Measurements from ENCODE around the gene PACSIN2. TPM values are rescaled to one million over a fixed set of nuclear protein-coding genes. Genes with fewer than 3 reads are reported as not detected.
"Not testable (repeated sequence)": the region's sequence is repeated elsewhere in the genome, so short reads cannot be mapped to it uniquely, and the experiment has no call there.

The PACSIN2 gene
- total RNA-seq, 1 donor from 2014 or later, result 33.4 TPM

DNA sequence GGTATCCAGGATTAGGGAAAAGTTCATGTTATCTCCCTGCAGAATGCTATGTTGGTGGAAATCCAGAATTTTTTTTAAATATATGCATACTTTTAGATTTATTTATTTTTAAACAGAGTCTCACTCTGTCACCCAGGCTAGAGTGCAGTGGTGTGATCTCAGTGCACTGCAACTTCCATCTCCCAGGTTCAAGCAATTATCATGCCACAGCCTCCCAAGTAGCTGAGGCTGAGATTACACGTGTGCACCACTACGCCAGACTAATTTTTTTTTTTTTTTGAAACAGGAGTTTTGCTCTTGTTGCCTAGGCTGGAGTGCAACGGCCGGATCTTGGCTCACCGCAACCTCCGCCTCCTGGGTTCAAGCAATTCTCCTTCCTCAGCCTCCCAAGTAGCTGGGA lies 2.6 kb downstream of the PACSIN2 start:
- intact Hi-C loops (cut with micrococcal nuclease), result loop anchor here (10.0 kb wide), 1 partner anchor 158 kb away; the partner anchor contains the start of gene ARFGAP3

DNA sequence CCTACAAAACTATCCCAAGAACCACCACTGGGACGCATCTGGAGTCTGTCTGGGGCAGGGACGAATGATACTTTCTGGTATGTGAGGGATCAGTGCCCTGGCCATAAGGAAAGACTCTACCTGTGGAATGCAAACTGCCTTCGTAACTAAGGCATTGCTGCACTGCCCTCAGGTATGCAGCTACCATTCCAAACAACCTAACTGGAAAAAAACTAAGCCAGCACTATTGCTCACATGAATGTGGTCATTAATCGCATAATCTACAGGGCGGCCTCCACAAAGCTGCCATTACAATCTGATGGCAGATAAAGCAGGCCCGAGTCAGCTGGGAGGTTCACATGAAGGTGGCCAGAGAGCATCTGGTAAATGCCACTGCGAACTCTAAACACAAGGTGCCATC lies 3.9 kb downstream of the PACSIN2 start:
- intact Hi-C loops (cut with micrococcal nuclease), result loop anchor here (10.0 kb wide), 1 partner anchor 156 kb away; the partner anchor contains the start of gene ARFGAP3

DNA sequence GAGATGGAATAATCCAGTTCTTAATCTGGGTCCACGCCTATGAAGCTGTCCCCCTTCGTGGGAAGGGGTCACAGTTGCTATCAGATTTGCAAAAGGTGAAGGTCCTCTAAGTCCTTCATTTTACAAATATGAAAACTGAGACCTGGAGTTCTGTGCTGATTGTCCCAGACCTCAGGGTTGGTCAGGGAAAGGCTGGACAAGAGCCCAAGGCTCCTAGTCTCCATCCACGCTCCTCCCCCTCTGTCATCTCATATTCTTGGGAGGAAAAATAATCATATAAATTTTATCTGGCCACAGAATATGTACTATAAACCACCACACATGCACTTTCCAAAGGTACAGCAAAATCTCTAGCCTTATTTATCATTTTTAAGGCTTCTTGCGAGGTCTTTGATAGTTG lies 5.5 kb downstream of the PACSIN2 start:
- intact Hi-C loops (cut with micrococcal nuclease), result no loop called here

DNA sequence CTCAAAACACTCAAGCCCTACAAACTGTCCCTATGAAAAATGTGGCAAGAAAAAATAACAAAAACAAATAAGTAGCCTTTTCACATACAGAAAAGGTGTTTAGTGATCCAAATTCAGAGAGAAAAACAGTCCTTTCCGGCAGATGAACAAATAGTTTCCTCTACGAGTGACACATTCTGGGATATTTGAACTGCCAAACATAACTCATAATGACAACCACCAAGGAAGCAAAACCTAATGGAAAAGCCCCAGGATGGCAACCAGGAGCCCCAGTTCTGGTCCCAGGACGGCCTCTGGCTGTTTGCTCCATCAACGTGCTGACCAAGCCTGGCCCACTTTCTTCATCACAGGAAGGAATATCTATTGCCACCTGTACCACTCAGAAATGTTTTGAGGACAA lies 6.0 kb downstream of the PACSIN2 start:
- intact Hi-C loops (cut with micrococcal nuclease), result no loop called here

DNA sequence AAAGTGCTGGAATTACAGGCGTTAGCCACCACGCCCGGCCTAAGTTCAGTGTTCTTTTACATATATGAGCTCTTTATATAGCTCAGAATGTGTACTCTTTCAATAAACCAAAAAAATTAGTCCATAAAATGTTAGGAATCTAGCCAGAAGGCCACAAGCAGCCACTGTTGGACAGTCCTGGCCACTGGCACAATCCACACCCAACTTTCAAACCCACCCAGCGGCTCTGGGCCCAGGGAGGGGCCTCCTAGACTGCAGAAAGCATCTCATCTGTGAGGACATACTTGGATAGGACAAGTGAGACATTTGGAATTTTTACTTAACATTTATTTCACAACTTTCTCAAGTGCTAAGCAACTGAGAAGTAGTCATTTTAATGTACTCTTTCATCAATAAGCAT lies 6.4 kb downstream of the PACSIN2 start:
- intact Hi-C loops (cut with micrococcal nuclease), result no loop called here

DNA sequence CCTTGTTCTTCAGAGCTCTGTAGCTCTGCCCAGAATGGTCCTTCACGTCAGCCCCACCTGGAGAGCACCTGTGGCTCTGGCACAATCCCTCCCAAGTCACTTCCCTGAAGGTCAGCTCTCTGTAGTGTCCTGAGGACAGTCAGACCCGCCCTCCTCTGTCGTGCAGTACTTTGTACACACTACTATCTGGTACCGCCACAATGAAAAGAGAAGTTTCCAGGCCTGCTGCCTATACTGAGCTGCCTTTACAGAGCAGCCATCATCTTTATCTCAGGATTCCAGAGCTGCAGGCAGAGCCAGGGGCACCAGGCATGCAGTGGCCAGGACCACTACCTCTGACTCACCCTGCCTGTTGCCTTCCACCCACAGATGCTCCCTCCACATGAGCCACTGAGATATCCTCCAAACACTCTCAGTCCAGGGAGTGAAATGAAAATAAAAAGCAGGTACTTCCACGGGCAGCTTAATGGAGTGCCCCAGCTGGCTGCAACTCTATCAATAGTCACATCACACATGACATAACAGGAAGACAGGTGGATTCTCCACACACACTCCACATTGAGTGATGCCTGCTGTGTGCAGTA lies 7.3 kb downstream of the PACSIN2 start:
- intact Hi-C loops (cut with micrococcal nuclease), result no loop called here

GRCh38 chr22:43006753-43007152 lies 8.2 kb downstream of the PACSIN2 start:
- intact Hi-C loops (cut with micrococcal nuclease), result no loop called here

GRCh38 chr22:43006016-43006505 lies 8.9 kb downstream of the PACSIN2 start:
- intact Hi-C loops (cut with micrococcal nuclease), result no loop called here

- intact Hi-C loops (cut with micrococcal nuclease), result no loop called here
Observed at GRCh38 chr22:43005106-43005505, 9.8 kb downstream of the PACSIN2 start.

DNA sequence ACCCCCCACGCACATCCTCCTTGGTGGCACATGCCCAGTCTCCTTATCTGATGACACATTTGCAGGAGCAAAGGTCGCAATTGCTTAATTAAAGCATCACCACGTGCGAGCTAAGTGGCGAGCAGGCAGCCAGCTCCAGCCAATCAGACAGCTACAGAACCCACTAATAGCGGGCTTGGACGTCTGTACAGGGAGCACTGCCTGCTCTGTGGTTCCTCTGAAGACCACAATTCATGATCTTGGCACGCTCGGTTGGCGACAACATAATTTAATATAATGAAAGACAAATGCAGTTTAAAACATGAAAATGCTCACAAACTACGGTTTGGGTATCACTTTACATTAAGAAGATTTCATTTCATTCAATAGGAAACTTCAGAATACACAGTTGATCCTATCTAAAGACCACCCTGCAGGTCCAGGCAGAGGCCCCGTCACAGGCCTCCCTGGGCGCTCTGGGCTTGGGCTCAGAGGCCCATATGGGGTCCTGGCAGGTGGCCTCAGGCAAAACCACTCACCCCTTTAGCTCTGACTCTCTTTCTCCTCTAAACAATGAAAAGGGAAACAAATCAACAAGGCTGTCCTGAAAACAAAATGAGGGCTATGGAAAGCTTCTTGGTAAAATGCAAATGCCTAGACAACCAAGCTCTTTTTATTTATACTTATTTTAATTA lies 10.4 kb downstream of the PACSIN2 start:
- intact Hi-C loops (cut with micrococcal nuclease), result no loop called here

- intact Hi-C loops (cut with micrococcal nuclease), result no loop called here
Observed at GRCh38 chr22:43002202-43002586, 12.8 kb downstream of the PACSIN2 start.

GRCh38 chr22:43001271-43002201 lies 13.4 kb downstream of the PACSIN2 start:
- intact Hi-C loops (cut with micrococcal nuclease), result no loop called here

DNA sequence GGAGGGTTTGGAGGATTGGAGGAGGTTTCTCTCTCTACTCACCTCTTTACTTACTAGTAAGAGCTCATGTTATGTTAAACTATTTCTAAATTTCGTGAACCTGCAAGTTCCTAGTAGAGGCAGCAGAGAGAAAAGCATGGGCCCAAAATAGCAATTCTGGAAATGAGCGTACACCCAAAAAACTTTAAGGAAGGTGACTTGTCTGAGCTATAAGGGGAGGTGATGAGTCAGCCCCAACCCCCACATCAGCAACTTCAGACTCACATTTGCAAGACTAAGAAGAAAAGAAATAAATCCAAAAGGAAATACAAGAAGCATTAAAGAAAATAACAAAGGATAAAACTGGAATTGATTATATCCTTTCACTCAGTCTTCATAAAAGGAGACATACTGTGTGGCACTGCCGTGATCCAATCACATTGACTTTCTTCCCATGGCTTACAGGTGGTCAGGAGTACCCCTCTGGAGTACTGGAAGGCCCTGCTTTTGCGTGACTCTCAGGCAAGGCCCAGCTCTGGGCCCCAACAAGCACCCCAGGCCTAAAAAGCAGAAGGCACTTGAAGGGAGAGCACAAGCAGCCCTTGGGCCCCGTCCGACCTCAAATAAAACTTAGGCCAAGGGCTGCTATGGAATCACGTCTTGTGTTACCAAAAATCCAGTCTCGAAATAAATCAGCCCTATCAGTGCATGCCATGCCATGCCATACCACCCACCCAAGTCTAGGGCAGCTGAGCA lies 14.3 kb downstream of the PACSIN2 start:
- intact Hi-C loops (cut with micrococcal nuclease), result no loop called here

- intact Hi-C loops (cut with micrococcal nuclease), result no loop called here
Observed at GRCh38 chr22:42997582-42998090, 17.3 kb downstream of the PACSIN2 start.

DNA sequence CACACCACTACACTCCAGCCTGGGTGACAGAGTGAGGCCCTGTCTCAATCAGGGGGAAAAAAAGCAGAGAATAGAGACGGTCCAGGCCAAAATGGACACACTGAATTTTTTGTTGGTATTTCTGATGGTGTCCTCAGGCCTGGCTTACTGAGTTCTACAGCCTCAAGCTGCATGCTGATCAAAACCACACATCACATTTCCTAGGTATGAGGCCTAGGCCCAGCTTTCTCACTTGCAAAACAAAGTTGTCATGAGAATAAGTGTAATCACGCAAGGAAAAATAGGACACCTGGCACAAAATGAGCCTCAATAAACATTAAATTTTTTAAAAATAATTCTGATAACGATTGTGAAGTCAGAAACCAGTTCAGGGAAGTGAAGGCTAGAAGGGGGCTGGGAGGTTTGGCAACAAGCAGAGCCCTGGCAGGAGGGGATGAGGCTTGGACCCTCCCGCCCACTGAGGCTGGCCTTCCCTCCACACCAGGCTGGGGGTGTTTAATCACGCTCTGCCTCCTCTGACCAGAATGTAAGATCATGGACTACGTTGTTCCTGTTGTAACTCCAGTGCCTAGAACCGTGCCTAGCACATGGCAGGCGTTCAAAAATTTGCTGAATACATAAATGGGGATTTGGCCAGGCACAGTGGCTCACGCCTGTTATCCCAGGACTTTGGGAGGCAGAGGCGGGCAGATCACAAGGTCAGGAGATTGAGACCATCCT lies 18.1 kb downstream of the PACSIN2 start:
- intact Hi-C loops (cut with micrococcal nuclease), result no loop called here

DNA sequence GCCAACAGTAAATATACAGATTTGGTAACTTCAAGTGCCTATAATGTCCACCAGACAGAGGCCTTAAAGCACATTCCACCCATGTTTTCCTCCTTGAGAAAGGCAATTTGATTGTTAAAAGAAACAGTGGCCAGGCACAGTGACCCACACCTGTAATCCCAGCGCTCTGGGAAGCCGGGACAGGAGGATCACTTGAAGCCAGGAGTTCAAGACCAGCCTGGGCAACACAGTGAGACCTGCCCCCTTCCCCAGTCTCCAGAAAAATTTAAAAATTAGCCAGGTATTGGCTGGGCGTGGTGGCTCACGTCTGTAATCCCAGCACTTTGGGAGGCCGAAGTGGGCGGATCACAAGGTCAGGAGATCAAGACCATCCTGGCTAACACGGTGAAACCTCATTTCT lies 19.3 kb downstream of the PACSIN2 start:
- intact Hi-C loops (cut with micrococcal nuclease), result not testable (repeated sequence)

DNA sequence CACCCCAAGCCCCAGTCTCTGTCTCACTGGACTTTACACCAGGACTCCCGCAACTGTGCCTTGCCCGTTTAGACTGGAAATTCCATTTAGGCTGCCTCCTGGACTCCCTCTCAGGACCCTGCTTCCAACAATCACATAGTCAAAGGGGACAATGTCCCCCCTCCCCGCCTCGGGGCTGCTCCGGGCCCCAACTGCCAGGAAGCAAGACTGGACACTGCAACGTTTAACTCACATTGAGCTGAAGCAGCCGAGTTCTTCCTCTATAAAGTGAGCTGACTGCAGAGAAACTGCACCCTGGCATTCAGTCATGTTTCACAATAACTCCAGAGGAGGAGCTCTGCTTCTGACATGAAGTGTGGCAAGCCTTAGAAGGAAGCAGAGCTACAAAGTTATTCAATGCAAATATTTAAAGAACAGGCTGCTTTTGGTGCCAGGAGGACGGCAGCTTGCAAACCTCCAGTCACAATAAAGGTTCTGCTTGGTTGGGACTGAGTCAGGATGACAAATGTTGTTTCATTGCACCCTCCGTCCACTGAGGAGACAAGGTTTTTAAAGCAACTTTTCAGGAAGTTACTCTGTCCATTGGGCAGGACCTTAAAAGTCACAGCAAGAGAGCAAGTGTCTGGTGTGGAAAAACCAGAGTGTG lies 19.9 kb downstream of the PACSIN2 start:
- intact Hi-C loops (cut with micrococcal nuclease), result no loop called here

DNA sequence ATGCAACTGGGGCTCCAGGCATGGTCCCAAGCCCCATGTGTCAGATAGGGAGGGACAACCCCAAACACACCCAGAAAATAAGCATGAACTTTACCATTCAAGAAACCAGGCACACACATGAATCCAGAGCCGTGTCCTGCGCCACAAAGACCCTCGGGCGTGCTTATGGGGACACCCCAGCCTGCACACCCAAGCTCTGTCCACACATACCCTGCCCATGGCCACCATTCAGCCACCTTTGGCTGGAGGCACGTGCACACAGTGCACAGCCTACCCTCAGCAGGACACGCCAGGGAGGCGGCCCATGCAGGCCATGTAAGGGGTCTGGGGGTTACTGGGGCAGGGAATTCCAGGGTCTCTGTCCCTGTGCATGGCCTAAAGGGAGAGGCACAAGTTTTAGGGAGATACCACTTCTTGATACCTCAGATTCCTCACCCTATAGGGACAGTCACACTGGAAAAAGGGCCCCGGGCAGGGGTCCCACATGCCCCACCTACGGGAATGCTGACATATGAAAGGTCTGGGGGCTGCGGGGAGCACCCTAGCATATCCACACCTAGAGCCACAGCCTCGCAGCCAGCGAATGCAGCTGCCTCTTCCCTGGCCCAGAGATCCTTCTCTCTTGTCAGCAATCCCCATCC lies 20.6 kb downstream of the PACSIN2 start:
- intact Hi-C loops (cut with micrococcal nuclease), result no loop called here

DNA sequence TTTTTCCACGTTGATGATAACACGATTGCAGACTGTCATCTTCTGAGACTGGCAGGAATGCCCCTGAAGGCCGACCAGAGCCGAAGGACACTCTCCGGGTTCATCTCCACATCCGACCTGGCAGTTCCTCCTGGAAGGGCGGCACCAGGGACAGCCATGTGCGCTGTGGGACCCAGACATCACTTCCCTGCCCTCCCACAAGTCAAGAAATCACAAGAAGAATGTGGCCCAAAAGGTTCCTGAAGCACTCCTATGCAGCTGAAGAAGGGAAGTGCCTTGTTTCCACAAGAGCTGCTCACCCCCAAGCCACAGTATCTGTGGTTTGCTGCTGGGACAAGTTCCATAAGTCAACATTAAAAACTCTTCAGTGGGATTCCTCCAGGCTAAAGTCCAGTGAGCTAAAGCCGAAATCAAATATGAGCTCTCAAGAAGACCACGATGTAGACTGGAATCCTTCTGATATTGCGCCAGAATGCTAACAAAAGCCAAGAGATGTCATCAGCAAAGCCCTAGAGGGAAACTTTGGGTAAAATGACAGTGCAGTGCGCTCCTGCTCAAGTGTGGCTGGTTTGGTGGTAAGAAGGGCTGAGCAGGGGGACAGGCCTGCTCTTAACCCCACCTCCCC lies 21.2 kb downstream of the PACSIN2 start:
- intact Hi-C loops (cut with micrococcal nuclease), result no loop called here

All from T-helper 2 cell treated with Interferon-gamma antibody and Interleukin-4, amounts not matched to agents 100 ng/mL and 5 ng/mL, for 36 hours (primary cell).